ENCODE results near the gene TMEM131.

GRCh38 chr2:98004613-98005012, 8.9 kb upstream of the TMEM131 start:
- no peak for TF ChIP-seq CTCF (IDR thresholded peaks at IDR 0.05; ENCODE audit: low read depth, low read length)
- TF ChIP-seq EZH2phosphoT487 (IDR thresholded peaks at IDR 0.05; ENCODE audit: low read depth): no peak

Data from OCI-LY3 (cell line).